ENCODE measurements around the gene DGKH. TPM values are rescaled to one million over a fixed set of nuclear protein-coding genes. Genes with fewer than 3 reads are reported as not detected.
"Not testable (repeated sequence)": the region's sequence is repeated elsewhere in the genome, so short reads cannot be mapped to it uniquely, and the experiment has no call there.

DGKH gene
- total and polyA plus RNA-seq, 8 donors = 0.61 to 41.5 (median 11.7) TPM

DNA sequence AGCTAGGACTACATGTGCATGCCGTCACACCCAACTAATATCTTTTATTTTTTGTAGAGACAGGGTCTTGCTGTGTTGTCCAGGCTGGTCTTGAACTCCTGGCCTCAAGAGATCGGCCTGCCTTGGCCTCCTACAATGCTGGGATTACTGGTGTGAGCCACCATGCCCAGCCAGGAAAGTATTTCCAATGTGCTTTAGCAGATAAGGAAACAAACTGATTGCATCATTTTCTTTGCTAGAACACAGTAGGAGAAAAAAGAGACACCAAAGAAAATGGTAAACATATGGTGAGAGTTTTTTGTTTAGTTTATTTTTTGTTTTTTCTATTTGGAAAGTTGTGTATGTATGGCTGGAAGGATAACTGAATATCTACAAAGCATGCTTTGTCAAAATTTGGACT is 176.6 kb downstream of the DGKH start:
- H3K4me3 ChIP-seq = no peak overlapping the region
- no peak for DNase-seq
- TF ChIP-seq POLR2AphosphoS5 (IDR thresholded peaks at IDR 0.05) = no peak
- TF ChIP-seq, protein P1, sequence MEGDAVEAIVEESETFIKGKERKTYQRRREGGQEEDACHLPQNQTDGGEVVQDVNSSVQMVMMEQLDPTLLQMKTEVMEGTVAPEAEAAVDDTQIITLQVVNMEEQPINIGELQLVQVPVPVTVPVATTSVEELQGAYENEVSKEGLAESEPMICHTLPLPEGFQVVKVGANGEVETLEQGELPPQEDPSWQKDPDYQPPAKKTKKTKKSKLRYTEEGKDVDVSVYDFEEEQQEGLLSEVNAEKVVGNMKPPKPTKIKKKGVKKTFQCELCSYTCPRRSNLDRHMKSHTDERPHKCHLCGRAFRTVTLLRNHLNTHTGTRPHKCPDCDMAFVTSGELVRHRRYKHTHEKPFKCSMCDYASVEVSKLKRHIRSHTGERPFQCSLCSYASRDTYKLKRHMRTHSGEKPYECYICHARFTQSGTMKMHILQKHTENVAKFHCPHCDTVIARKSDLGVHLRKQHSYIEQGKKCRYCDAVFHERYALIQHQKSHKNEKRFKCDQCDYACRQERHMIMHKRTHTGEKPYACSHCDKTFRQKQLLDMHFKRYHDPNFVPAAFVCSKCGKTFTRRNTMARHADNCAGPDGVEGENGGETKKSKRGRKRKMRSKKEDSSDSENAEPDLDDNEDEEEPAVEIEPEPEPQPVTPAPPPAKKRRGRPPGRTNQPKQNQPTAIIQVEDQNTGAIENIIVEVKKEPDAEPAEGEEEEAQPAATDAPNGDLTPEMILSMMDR (IDR thresholded peaks at IDR 0.05) = no peak
- no peak for TF ChIP-seq POLR2A (IDR thresholded peaks at IDR 0.05)
- no peak for TF ChIP-seq EP300 (IDR thresholded peaks at IDR 0.05)
- intact Hi-C loops (cut with DNase I; ENCODE audit: low total_unique reads) = no loop called here
- H3K9me3 ChIP-seq = no peaks in the 10 kb centered on the region
- 94 to 100% (median 97%) methylated on average over 2 of the region's 2 CpGs for WGBS, 5 donors
- no peaks in the 10 kb centered on the region for H3K4me1 ChIP-seq
- H3K27ac ChIP-seq = no peak overlapping the region
- peaks cover 3 to 74% (median 47%) of the 10 kb centered on the region in 4 donors for H3K36me3 ChIP-seq
- no peaks in the 10 kb centered on the region for H3K27me3 ChIP-seq

DNA sequence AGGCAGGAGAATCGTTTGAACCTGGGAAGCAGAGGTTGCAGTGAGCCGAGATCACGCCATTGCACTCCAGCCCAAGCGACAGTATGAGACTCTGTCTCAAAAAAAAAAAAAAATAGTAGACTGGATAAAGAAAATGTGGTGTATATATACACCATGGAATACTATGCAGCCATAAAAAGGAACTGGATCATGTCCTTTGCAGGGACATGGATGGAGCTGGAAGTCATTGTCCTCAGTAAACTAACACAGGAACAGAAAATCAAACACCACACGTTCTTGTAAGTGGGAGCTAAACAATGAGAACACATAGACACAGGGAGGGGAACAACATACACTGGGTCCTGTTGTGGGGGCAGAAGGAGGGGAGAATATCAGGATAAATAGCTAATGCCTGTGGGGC is 178.3 kb downstream of the DGKH start:
- intact Hi-C loops (cut with DNase I; ENCODE audit: low total_unique reads) = not testable (repeated sequence)

DNA sequence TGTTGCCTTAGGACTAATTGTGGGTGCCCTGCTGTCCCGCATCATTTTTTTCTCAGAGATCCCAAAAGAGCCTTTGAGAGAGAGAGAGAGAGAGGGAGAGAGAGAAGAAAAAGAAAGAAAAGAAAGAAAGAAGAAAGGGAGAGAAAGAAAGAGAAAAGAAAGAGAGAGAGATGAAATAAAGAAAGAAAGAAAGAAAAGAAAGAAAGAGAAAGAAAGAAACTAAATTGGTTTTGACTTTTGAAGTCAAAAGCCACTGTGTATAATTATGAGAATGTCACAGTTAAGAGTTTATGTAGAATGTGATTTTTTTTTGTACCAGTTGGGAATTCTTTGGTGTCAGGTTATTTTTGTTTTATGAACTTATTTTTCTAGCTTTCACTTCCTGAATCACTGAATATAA is 180.1 kb downstream of the DGKH start:
- TF ChIP-seq, protein P1 (IDR thresholded peaks at IDR 0.05) = no peak
- TF ChIP-seq POLR2A (IDR thresholded peaks at IDR 0.05) (no peak), EP300 (IDR thresholded peaks at IDR 0.05) (no peak), POLR2AphosphoS5 (IDR thresholded peaks at IDR 0.05) (no peak)
- Histone ChIP-seq H3K9me3 (no peaks in the 10 kb centered on the region), H3K36me3 (peaks cover 3 to 41% (median 25%) of the 10 kb centered on the region in 4 donors), H3K4me1 (no peaks in the 10 kb centered on the region), H3K4me3 (no peak overlapping the region), H3K27ac (no peak overlapping the region), H3K27me3 (no peaks in the 10 kb centered on the region)
- DNase-seq = no peak
- intact Hi-C loops (cut with DNase I; ENCODE audit: low total_unique reads) = no loop called here
- WGBS, 5 donors = 91 to 100% (median 100%) methylated on average over 1 of the region's 1 CpG

More for the DNA sequence above, 178.3 kb downstream of the DGKH start:
- not testable (repeated sequence) for H3K4me3 ChIP-seq, H3K4me1 ChIP-seq, H3K27me3 ChIP-seq, H3K27ac ChIP-seq, H3K9me3 ChIP-seq, DNase-seq
- WGBS, 5 donors = 96 to 99% (median 97%) methylated on average over 5 of the region's 5 CpGs
- peaks cover 3 to 56% (median 33%) of the 10 kb centered on the region in 4 donors for H3K36me3 ChIP-seq

DNA sequence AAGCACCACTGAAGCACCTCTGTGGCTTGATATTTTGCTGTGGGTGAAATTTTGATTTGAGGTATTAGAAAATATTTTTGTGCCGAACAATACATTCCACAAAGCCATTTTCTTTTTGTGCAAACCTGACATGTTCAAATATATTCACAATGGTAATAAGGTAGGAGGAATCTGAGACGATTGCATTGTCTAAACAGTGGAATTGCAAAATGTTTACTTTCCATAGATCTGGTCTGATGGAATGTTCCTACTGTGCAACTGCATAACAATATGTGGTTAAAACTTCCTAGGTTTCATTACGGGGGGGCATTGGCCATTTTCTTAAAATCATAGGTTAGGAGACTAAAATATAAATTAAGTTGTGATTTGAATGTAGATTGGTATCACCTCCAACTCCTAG is 180.8 kb downstream of the DGKH start:
- TF ChIP-seq, protein P1 (IDR thresholded peaks at IDR 0.05) = no peak
- no peak for TF ChIP-seq POLR2A (IDR thresholded peaks at IDR 0.05)
- no peak for TF ChIP-seq POLR2AphosphoS5 (IDR thresholded peaks at IDR 0.05)
- no peak for TF ChIP-seq EP300 (IDR thresholded peaks at IDR 0.05)
- WGBS, 5 donors = 60 to 71% (median 64%) methylated on average over 3 of the region's 3 CpGs
- intact Hi-C loops (cut with DNase I; ENCODE audit: low total_unique reads) = no loop called here
- Histone ChIP-seq H3K9me3 (no peaks in the 10 kb centered on the region), H3K4me3 (no peak overlapping the region), H3K27ac (no peak overlapping the region), H3K36me3 (peaks cover 3 to 34% (median 22%) of the 10 kb centered on the region in 4 donors), H3K4me1 (peaks cover 0 to 5% (median 0%) of the 10 kb centered on the region in 4 donors), H3K27me3 (no peaks in the 10 kb centered on the region)
- DNase-seq = no peak

DNA sequence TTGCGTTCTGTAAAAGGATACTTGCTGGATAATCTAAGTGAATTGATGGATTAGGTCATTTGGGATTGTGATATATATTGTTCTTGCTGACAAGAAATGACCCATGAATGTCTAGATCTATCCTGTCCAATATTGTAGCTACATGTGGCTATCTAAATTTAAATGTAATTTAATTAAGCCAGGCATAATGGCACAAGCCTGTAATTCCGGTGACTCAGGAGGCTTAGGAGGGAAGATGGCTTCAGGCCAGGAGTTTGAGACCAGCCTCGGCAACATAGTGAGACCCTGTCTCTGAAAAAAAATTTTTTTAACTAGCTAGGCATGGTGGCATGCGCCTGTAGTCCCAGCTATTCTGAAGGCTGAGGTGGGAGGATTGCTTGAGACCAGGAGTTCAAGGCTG is 184.2 kb downstream of the DGKH start:
- TF ChIP-seq EP300 (IDR thresholded peaks at IDR 0.05) = no peak
- TF ChIP-seq POLR2A (IDR thresholded peaks at IDR 0.05) = no peak
- TF ChIP-seq, protein P1 (IDR thresholded peaks at IDR 0.05) = no peak
- TF ChIP-seq POLR2AphosphoS5 (IDR thresholded peaks at IDR 0.05) = no peak
- no peaks in the 10 kb centered on the region for H3K9me3 ChIP-seq
- no peak for DNase-seq
- H3K4me3 ChIP-seq = no peak overlapping the region
- 93 to 98% (median 96%) methylated on average over 4 of the region's 4 CpGs for WGBS, 5 donors
- intact Hi-C loops (cut with DNase I; ENCODE audit: low total_unique reads) = no loop called here
- peaks cover 3 to 12% (median 8%) of the 10 kb centered on the region in 4 donors for H3K36me3 ChIP-seq
- no peak overlapping the region for H3K27ac ChIP-seq
- no peaks in the 10 kb centered on the region for H3K27me3 ChIP-seq
- peaks cover 0 to 5% (median 0%) of the 10 kb centered on the region in 4 donors for H3K4me1 ChIP-seq
